ENCODE results near the gene RAP1A.

RAP1A gene

GRCh38 chr1:111734426-111734825 is 114.8 kb downstream of the RAP1A start:
- Histone ChIP-seq H3K4me1 (ENCODE audit: insufficient read depth, low read length) (peaks cover 23% of the 10 kb centered on the region), H4K20me1 (ENCODE audit: insufficient read depth, low read length) (peaks cover 13% of the 10 kb centered on the region; the same call in 1 of the 2 replicates), H3K9ac (ENCODE audit: low read depth, low read length) (no peak overlapping the region), H3K4me2 (ENCODE audit: insufficient read depth, low read length) (no peak overlapping the region), H3K27ac (ENCODE audit: low read length) (no peak overlapping the region), H3K9me3 (ENCODE audit: insufficient read depth, low read length, severe bottlenecking) (no peaks in the 10 kb centered on the region), H3K27me3 (ENCODE audit: insufficient read depth, low read length, poor library complexity) (peaks cover 2% of the 10 kb centered on the region), H3K79me2 (ENCODE audit: insufficient read depth, low read length) (no peaks in the 10 kb centered on the region), H3K4me3 (ENCODE audit: low read depth in 1 of 2, low read length in 2 of 2) (no peak overlapping the region), H3K36me3 (ENCODE audit: insufficient read depth, low read length) (no peaks in the 10 kb centered on the region), H2AFZ (ENCODE audit: low read depth, low read length) (no peak overlapping the region)
- ATAC-seq (ENCODE audit: insufficient read depth, low read depth): no peak
- DNase-seq: no peak
- TF ChIP-seq CTCF (IDR thresholded peaks at IDR 0.05; ENCODE audit: borderline replicate concordance, extremely low read depth, low read length, poor library complexity, severe bottlenecking) (no peak), EZH2 (IDR thresholded peaks at IDR 0.05; ENCODE audit: borderline replicate concordance, low read depth, low read length, severe bottlenecking) (no peak)

GRCh38 chr1:111734856-111735255 is 115.3 kb downstream of the RAP1A start:
- no peaks in the 10 kb centered on the region for H3K79me2 ChIP-seq (ENCODE audit: insufficient read depth, low read length)
- no peak overlapping the region for H3K9ac ChIP-seq (ENCODE audit: low read depth, low read length)
- no peaks in the 10 kb centered on the region for H3K9me3 ChIP-seq (ENCODE audit: insufficient read depth, low read length, severe bottlenecking)
- DNase-seq (no peak), ATAC-seq (ENCODE audit: insufficient read depth, low read depth) (no peak)
- peaks cover 13% of the 10 kb centered on the region; the same call in 1 of the 2 replicates for H4K20me1 ChIP-seq (ENCODE audit: insufficient read depth, low read length)
- TF ChIP-seq EZH2 (IDR thresholded peaks at IDR 0.05; ENCODE audit: borderline replicate concordance, low read depth, low read length, severe bottlenecking) (no peak), CTCF (IDR thresholded peaks at IDR 0.05; ENCODE audit: borderline replicate concordance, extremely low read depth, low read length, poor library complexity, severe bottlenecking) (no peak)
- no peaks in the 10 kb centered on the region for H3K36me3 ChIP-seq (ENCODE audit: insufficient read depth, low read length)
- no peak overlapping the region for H2AFZ ChIP-seq (ENCODE audit: low read depth, low read length)
- no peak overlapping the region for H3K27ac ChIP-seq (ENCODE audit: low read length)
- peaks cover 6% of the 10 kb centered on the region for H3K27me3 ChIP-seq (ENCODE audit: insufficient read depth, low read length, poor library complexity)
- peaks cover 27% of the 10 kb centered on the region for H3K4me1 ChIP-seq (ENCODE audit: insufficient read depth, low read length)
- H3K4me3 ChIP-seq (ENCODE audit: low read depth in 1 of 2, low read length in 2 of 2): no peak overlapping the region
- H3K4me2 ChIP-seq (ENCODE audit: insufficient read depth, low read length): no peak overlapping the region

GRCh38 chr1:111735321-111735720 is 115.7 kb downstream of the RAP1A start:
- H3K9ac ChIP-seq (ENCODE audit: low read depth, low read length): no peak overlapping the region
- no peak for DNase-seq

More at GRCh38 chr1:111735321-111735720, 115.7 kb downstream of the RAP1A start:
- Histone ChIP-seq H3K9me3 (ENCODE audit: insufficient read depth, low read length, severe bottlenecking) (no peaks in the 10 kb centered on the region), H3K4me2 (ENCODE audit: insufficient read depth, low read length) (no peak overlapping the region), H2AFZ (ENCODE audit: low read depth, low read length) (no peak overlapping the region), H3K27me3 (ENCODE audit: insufficient read depth, low read length, poor library complexity) (peaks cover 9% of the 10 kb centered on the region), H3K79me2 (ENCODE audit: insufficient read depth, low read length) (no peaks in the 10 kb centered on the region), H3K4me1 (ENCODE audit: insufficient read depth, low read length) (peaks cover 31% of the 10 kb centered on the region), H4K20me1 (ENCODE audit: insufficient read depth, low read length) (peaks cover 13% of the 10 kb centered on the region; the same call in 1 of the 2 replicates), H3K27ac (ENCODE audit: low read length) (no peak overlapping the region), H3K36me3 (ENCODE audit: insufficient read depth, low read length) (no peaks in the 10 kb centered on the region), H3K4me3 (ENCODE audit: low read depth in 1 of 2, low read length in 2 of 2) (no peak overlapping the region)
- TF ChIP-seq EZH2 (IDR thresholded peaks at IDR 0.05; ENCODE audit: borderline replicate concordance, low read depth, low read length, severe bottlenecking) (no peak), CTCF (IDR thresholded peaks at IDR 0.05; ENCODE audit: borderline replicate concordance, extremely low read depth, low read length, poor library complexity, severe bottlenecking) (no peak)
- no peak for ATAC-seq (ENCODE audit: insufficient read depth, low read depth)

Measured in DND-41 (cell line).